GM19238 (cell line): ENCODE results near the gene NADSYN1.
A peak's percentile ranks its signal among the peaks of the same experiment; 100 is the strongest.

Experiments
- DNase-seq: peaks from one replicate; pipeline ENCODE4 v3.0.0; 2011; ENCODE audit warnings: low spot score; ENCODE audit not compliant: insufficient read length

The NADSYN1 gene

DNA sequence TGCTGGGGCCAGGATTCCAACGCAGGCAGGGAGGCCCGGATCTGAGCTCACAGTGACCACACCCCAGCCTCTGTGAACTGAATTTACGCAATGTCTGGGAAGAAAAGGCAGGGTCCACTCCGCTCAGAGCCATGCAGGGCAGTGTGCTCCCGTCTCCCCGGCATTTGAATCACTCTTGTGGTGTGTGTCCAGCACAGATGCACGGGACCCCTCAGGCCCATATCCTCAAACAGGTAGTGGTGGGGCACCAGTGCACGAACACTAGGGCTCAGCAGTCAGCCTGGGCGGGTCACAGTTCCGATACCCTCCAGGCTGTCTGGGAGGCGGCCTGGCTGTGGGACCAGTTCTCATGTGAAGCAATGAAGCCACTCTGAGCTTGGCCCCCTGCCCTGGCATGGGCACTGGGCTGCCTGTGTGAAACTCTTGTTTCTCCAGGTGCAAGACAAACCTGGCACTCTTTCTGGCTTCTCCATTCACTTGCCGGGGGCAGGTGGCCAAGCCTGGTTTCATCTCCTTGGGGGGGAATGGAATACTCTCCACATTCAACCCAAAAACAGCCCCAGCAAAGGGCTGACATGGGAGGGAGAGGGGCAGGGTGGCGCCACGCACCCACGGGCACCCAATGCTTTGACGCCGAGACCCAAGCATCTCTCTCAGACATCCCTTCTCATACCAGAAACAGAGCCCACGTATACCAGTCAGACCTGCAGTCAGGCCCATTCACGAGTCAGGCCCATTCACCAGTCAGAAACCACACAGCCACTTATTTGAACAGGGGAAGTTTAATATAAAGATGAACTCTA lies 19.2 kb upstream of the NADSYN1 start:
- DNase-seq: no peak

DNA sequence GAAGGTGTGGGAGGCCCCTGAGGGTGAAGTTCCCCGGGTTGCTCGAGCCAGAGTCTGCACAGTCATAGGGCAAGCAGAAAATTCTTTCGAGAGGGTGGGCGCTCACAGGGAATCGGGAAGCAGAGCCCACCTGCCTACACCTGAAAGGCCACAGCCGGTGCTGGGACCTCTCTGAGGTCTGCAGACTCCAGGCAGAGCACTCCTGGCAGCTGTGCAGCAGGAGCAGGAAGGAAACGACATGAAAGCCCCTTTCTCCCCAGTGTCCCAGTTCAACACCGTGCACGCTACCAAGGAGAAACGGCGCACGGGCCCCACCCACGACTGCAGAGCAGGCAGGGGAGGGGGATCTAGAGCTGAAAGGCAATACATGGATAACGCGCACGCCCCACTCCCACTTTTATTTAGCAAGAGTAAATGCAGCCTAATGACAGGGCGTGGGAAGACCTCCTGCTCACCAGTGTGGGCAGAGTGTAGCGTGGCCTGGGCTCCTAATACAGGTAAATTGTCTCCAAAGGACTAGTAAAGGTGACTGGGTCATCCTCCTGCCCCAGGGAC lies 18.4 kb upstream of the NADSYN1 start:
- DNase-seq: no peak

GRCh38 chr11:71435278-71435951 lies 17.6 kb upstream of the NADSYN1 start:
- no peak for DNase-seq

GRCh38 chr11:71436861-71437260 lies 16.1 kb upstream of the NADSYN1 start:
- DNase-seq: no peak

- no peak for DNase-seq
These were observed 15.6 kb upstream of the NADSYN1 start for GRCh38 chr11:71437399-71437798.

- no peak for DNase-seq
These were observed 15.1 kb upstream of the NADSYN1 start for GRCh38 chr11:71437879-71438278.

- no peak for DNase-seq
These were observed 14.4 kb upstream of the NADSYN1 start for GRCh38 chr11:71438650-71439049.

DNA sequence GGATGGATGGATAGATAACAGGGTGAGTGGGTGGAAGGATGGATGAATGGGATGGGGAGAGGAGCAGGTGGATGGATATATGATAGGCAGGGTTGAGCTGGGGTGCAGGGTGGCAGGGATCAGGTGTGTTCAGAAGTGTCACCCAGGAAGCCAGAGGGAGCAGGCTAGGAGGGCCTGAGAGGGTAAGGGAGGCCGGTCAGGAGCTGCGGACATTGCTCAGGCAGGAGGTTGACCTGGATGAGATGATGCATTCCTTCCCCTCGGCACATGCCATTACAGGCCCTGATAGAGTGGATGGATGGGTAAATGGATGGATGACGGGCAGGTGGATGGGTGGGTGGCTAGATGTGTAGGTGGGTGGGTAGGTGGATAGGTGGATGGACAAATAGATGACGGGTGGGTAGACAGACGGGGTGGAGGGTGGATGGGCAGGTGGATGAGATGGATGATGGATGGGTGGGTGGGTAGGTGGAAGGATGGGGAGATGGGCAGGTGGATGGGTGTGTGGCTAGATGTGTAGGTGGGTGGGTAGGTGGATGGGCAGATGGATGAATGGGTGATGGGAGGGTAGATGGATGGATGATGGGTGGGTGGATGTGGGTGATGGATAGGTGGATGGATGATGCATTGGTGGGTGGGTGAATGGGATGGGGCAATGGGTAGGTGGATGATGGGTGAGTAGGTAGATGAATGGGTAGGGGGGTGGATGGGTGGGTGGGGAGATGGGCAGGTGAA lies 12.8 kb upstream of the NADSYN1 start:
- DNase-seq: no peak

- no peak for DNase-seq
These were observed 11.8 kb upstream of the NADSYN1 start for GRCh38 chr11:71441251-71441650.

GRCh38 chr11:71442123-71442522 lies 10.9 kb upstream of the NADSYN1 start:
- no peak for DNase-seq

GRCh38 chr11:71442880-71443279 lies 10.1 kb upstream of the NADSYN1 start:
- no peak for DNase-seq

- no peak for DNase-seq
These were observed 9.1 kb upstream of the NADSYN1 start for GRCh38 chr11:71443736-71444445.

DNA sequence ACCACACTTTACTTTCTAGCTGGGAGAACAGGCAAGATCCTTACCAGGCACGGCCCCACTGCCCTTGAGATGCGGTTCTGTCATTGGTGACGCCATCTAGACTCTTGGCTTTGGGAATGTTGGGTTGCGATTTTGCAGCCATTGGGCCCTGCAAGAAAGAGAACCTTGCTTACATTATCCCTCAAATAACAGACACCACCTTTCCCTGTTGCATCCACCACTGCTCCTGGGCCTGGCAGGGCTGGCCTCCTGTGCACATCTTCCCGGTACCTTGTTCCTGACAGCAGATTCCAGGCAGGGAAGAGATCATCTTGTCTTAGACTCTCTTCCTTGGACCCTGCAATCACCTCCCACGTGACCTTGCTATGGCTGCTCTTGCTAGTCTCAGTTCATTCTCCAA lies 8.2 kb upstream of the NADSYN1 start:
- DNase-seq: no peak

DNA sequence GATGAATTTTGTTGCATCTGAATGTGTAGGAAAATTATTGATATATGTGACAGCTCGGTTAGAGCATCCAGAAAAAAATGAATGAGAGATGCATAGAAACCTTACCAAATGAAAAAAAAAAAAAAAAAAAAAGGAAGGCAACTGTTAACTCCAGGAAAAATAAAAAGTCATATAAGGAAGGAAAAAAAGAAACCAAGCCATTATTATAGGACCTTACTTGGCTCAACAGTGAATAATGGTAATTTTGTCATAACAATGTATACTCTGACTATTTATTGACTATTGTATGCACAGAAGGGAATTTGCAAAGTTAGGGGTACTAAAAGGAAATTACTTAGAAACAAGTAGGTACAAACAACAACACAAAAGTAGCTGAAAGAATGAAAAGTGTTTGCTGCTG lies 6.9 kb upstream of the NADSYN1 start:
- no peak for DNase-seq

DNA sequence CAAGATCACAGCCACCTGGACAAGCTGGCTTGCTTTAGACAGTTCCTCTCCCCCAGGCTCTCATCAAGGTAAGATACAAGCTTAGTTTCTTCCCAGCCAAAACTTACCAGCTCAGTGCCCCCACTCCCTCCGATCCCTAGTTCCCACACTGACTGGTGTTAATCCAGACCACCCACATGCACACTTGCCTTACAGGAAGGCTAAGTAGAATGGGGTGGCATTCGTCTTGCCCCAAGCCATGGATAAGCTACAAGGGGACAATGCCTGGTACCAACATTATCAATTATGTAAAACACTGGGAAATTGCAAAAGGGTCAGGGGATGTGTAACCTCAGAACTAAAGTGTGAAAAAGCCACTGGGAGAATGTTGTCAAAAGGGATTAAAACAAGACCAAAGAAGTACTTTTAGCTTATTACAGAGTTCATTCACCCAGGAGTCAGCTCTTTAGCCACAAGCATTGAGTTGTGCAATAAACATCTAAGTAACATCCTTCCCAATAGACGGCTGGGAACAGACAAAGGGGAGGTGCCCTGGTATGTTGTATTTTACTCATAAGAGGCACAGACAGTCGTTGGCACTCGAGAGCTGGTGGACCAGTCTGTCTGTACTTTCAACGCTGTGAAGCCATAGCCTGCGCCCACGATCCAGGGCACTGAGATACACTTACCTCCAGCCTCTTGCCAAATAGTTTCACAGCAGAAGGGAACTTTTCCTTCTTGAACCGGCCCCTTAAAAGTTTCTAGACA lies 5.9 kb upstream of the NADSYN1 start:
- DNase-seq: no peak

DNA sequence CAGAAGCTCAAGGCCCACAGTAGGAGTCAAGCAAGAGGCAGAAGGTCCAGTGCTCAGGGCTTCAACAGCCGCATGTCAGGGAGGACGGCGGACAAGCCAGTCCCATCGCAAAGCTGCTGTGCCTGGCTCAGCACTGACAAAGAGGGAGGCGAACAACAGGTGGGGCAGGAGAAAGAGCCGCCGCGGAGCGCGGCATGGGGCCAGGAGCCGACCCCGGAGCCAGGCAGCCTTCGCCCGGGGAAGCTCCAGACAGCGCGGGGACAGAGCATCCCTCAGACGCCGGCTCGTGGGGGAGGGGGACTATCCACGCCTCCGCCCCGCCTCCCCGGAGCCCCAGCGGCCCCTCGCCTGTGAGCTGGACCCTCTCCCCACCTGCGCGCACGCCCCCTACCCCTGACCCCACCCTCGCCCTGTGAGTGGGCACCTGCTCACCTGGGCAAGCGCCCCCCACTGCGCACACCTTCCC lies 5.2 kb upstream of the NADSYN1 start:
- peak; percentile 43 for DNase-seq

GRCh38 chr11:71448257-71449171 lies 4.5 kb upstream of the NADSYN1 start, which contains the start of gene DHCR7:
Gene DHCR7 (minus strand): TSS chr11:71448393. CDS start chr11:71444952, 3,441 bp downstream.
- DNase-seq: peak; percentile 98

DNA sequence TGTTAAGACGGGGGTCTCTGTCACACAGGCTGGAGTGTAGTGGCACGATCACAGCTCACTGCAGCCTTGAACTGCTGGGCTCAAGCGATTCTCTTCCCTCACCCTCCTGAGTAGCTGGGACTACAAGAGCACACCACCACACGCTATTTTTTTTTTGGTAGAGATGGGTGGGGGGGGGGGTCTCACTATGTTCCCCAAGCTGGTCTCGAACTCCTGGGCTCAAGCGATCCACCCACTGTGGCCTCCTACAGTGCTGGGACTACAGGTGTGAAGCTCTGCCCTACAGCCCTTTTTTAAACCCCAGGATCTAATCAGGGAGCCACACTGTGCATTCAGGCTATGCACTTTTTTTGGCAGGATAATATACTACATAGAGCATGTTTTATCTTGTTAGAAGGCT lies 3.4 kb upstream of the NADSYN1 start:
- DNase-seq: no peak

GRCh38 chr11:71450507-71450906 lies 2.5 kb upstream of the NADSYN1 start:
- DNase-seq: no peak
